Peyer's patch (tissue), 4 donors: Measurements from ENCODE around the gene PLXNA2. TPM values are rescaled to one million over a fixed set of nuclear protein-coding genes. Genes with fewer than 3 reads are reported as not detected.

Experiments
- DNase-seq, 3 donors: peaks; one replicate each; pipeline ENCODE4 v3.0.0-alpha.2; 2017 to 2019
- H3K27ac ChIP-seq, 4 donors: fragments of 200-600 bp; sonication (generic); one replicate each; pipeline ENCODE4 v1.5.1; 2016 to 2019
- H3K27me3 ChIP-seq, 2 donors: fragments of 200-600 bp; sonication (generic); one replicate each; pipeline ENCODE4 v1.5.1; 2019
- H3K36me3 ChIP-seq, 3 donors: fragments of 200-600 bp; sonication (generic); one replicate each; pipeline ENCODE4 v1.5.1; 2016 to 2019
- H3K4me1 ChIP-seq, 4 donors: fragments of 200-600 bp; sonication (generic); one replicate each; pipeline ENCODE4 v1.5.1; 2016 to 2019
- H3K4me3 ChIP-seq, 4 donors: fragments of 200-600 bp; sonication (generic); 1 replicate in 3 of 4; 2 replicates in 1 of 4; pipeline ENCODE4 v1.5.1; 2016 to 2019; ENCODE audit warnings: mild to moderate bottlenecking in 1 of 4
- H3K9me3 ChIP-seq, 4 donors: fragments of 200-600 bp; sonication (generic); one replicate each; pipeline ENCODE4 v1.5.1; 2016 to 2019; ENCODE audit warnings: mild to moderate bottlenecking in 1 of 4
- CTCF ChIP-seq, 6 experiments: fragments of 450-650 bp in 4 of 6; fragments of 200-600 bp in 2 of 6; sonication (generic) in 1 of 6; IDR thresholded peaks; one replicate each; pipeline ENCODE4 v1.5.1; 2017 to 2019; ENCODE audit warnings: antibody characterized with exemption in 6 of 6, mild to moderate bottlenecking in 3 of 6, moderate library complexity in 1 of 6
- POLR2A ChIP-seq, 2 donors: fragments of 450-650 bp; IDR thresholded peaks; one replicate each; pipeline ENCODE4 v1.5.1; 2017; ENCODE audit warnings: antibody characterized with exemption in 2 of 2, mild to moderate bottlenecking in 2 of 2, moderate library complexity in 2 of 2
- total RNA-seq, 4 donors: library from RNA; depleted of rRNA; stranded (reverse); fragments of >200 nt; gene quantifications; one replicate each; pipeline ENCODE4 v1.1.0, GENCODE V29; 2016

PLXNA2 gene
- total RNA-seq, 4 donors from 2014 or later: 51.5 to 70.2 (median 62.5) TPM

DNA sequence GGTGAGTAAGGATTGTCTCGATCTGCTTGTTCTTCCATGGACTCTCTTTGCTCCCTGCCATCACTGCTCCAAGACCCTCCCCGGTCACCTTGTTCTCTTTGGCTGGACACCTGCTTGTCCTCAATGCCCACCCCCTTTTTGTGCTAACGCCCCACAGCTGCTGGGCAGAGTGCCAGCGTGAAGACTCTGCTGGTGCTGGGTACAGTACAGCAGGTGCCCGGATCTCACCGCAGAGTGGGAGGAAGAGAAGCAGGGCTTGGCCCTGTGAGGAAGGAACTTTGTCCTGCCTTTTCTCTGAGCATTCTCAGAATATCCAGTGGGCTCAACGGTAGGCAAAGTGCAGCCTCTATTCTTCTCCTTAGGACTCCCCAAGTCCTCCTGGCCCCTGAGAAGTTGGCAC lies 90.1 kb downstream of the PLXNA2 start:
- H3K27me3 ChIP-seq: no peaks in the 10 kb centered on the region
- H3K4me1 ChIP-seq: peaks cover 0 to 66% (median 7%) of the 10 kb centered on the region in 4 donors
- H3K36me3 ChIP-seq: no peaks in the 10 kb centered on the region
- peak overlapping the region in 3 of 4 donors; percentile 53 to 82 (median 77) for H3K27ac ChIP-seq
- TF ChIP-seq CTCF (IDR thresholded peaks at IDR 0.05) (no peak), POLR2A (IDR thresholded peaks at IDR 0.05) (peak in 1 of 2 donors; percentile 36)
- H3K4me3 ChIP-seq: no peak overlapping the region
- H3K9me3 ChIP-seq: no peaks in the 10 kb centered on the region
- DNase-seq: peak in 2 of 3 donors; percentile 76 to 87

DNA sequence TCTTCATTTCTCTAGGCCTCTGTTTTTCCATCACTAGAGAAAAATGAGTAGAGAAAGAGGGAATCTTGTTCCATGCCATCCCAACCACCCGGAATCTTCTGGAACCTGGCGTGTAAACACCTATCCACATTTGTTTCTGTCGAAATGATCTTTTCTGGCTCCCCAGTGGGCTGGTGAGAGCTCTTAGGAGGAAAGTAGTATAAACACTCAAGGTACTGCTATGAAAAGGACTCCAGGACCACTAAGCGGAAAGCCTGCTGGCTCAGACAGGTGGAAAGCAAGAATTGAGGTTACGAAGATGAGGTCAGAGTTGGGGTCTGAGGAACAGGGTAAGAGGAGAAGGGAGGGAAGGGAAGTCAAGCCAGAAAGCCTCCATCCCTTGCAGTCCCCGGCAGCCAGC lies 90.8 kb downstream of the PLXNA2 start:
- no peak for TF ChIP-seq POLR2A (IDR thresholded peaks at IDR 0.05)
- TF ChIP-seq CTCF (IDR thresholded peaks at IDR 0.05): no peak
- Histone ChIP-seq H3K9me3 (no peaks in the 10 kb centered on the region), H3K27ac (peak overlapping the region in 1 of 4 donors; percentile 82), H3K4me3 (no peak overlapping the region), H3K27me3 (no peaks in the 10 kb centered on the region), H3K36me3 (no peaks in the 10 kb centered on the region), H3K4me1 (peaks cover 0 to 61% (median 5%) of the 10 kb centered on the region in 4 donors)
- DNase-seq: no peak

DNA sequence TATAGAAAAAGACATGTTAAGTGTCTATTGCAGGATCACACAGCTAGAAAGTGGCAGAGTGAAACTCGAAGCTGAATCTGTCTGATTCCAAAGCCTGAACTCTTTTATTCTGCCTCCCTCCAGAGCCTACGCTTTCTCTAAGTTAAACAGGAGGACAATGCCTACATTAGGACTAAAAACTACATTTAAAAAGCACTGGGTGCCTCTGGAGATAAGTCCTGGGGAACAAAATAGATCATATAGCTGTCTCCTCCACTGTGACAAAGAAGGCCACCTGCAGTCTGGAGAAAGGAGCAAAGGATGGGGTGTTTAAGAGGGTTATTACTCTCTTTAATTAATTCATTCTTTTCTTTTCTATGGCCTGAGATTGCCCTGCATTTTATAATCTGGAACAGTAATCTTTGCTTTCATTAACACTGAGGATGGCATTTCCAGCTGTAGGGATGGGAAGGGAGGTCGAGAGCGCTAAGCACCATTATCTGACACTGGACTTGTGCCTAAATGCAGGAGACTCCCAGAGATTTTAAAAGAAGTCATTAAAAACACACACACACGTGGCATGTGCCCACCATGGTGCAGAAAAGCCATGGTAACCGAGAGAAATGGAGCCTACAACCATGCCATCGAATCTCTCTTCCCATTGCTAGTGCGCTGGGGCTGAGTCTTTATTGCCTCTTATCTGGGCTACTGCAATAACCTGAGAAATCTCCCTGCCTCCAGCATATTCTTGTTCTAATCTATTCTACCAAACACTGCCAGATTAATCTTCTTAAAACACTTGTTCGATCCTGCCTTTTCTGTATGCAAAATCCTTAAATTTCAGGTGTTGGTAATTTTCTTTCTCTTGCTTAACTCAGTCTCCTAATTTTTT lies 92.2 kb downstream of the PLXNA2 start:
- DNase-seq: no peak
- TF ChIP-seq POLR2A (IDR thresholded peaks at IDR 0.05) (no peak), CTCF (IDR thresholded peaks at IDR 0.05) (no peak)
- H3K4me1 ChIP-seq: peaks cover 0 to 57% (median 5%) of the 10 kb centered on the region in 4 donors
- H3K9me3 ChIP-seq: no peaks in the 10 kb centered on the region
- no peaks in the 10 kb centered on the region for H3K36me3 ChIP-seq
- no peaks in the 10 kb centered on the region for H3K27me3 ChIP-seq
- no peak overlapping the region for H3K4me3 ChIP-seq
- H3K27ac ChIP-seq: no peak overlapping the region

DNA sequence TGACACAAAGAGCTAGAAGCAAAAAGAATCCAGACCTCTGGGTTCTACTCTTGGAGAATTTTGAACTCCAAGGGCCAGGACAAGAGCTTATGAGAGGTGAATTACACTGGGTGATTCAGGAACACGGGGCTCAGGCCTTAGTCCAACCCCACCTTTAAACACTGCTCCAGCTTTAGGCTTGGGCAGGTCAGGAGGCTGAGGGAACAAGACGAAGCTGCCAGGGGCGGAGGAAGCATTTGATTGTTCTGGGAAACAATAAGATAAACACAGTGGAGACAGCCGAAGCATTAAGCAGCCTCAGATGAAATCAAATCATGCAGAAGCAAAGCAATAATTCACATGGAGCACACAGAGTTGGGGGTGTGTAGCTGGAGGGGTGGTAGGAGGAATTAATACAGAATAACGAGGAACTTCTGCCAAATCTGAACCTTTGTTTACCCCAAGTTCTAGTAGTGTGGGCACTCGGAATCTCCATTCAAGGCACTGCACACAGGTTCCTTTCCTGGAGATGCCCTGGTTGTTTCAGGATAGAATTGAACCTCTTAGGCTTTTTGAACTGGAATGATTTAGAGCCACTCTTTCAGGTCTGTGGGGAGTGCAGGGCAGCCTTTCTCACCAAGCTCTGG lies 93.2 kb downstream of the PLXNA2 start:
- H3K4me3 ChIP-seq: no peak overlapping the region
- H3K9me3 ChIP-seq: no peaks in the 10 kb centered on the region
- no peaks in the 10 kb centered on the region for H3K36me3 ChIP-seq
- H3K27me3 ChIP-seq: no peaks in the 10 kb centered on the region
- H3K4me1 ChIP-seq: peaks cover 0 to 57% (median 5%) of the 10 kb centered on the region in 4 donors
- H3K27ac ChIP-seq: peak overlapping the region in 2 of 4 donors; percentile 29 to 58
- DNase-seq: no peak
- TF ChIP-seq POLR2A (IDR thresholded peaks at IDR 0.05) (no peak), CTCF (IDR thresholded peaks at IDR 0.05) (no peak)

GRCh38 chr1:208149776-208150514 lies 94.2 kb downstream of the PLXNA2 start:
- peak in 2 of 3 donors; percentile 74 to 76 for DNase-seq
- H3K4me1 ChIP-seq: peaks cover 0 to 52% (median 5%) of the 10 kb centered on the region in 4 donors
- no peaks in the 10 kb centered on the region for H3K36me3 ChIP-seq
- H3K4me3 ChIP-seq: no peak overlapping the region
- H3K9me3 ChIP-seq: no peaks in the 10 kb centered on the region
- TF ChIP-seq POLR2A (IDR thresholded peaks at IDR 0.05) (no peak), CTCF (IDR thresholded peaks at IDR 0.05) (peak in 2 of 6 experiments; percentile 6 to 20)
- H3K27ac ChIP-seq: peak overlapping the region in 2 of 4 donors; percentile 8 to 58
- no peaks in the 10 kb centered on the region for H3K27me3 ChIP-seq
